AG10803 (cell line): ENCODE results near the gene SLC25A1.

Experiments used
- DNase-seq: peaks from one replicate; pipeline ENCODE4 v3.0.0; 2010; ENCODE audit warnings: low read depth
- H3K4me3 ChIP-seq: 2 replicates; pipeline ENCODE4 v1.5.1; 2011; ENCODE audit warnings: mild to moderate bottlenecking, low read length, control low read depth
- CTCF ChIP-seq: conservative IDR thresholded peaks from 2 replicates; pipeline ENCODE4 v1.5.1; 2011; ENCODE audit warnings: mild to moderate bottlenecking, low read length, control low read depth, inconsistent platforms

SLC25A1 gene

GRCh38 chr22:19128946-19129727 is 49.4 kb downstream of the SLC25A1 start:
- no peak for DNase-seq
- no peak for TF ChIP-seq CTCF
- H3K4me3 ChIP-seq: no peak overlapping the region

- H3K4me3 ChIP-seq: no peak overlapping the region
- DNase-seq: no peak
- no peak for TF ChIP-seq CTCF
These were observed 50.5 kb downstream of the SLC25A1 start for GRCh38 chr22:19128009-19128401.

GRCh38 chr22:19127329-19128008 is 51.1 kb downstream of the SLC25A1 start:
- TF ChIP-seq CTCF: no peak
- no peak overlapping the region for H3K4me3 ChIP-seq
- DNase-seq: no peak

GRCh38 chr22:19126309-19127273 is 51.9 kb downstream of the SLC25A1 start:
- no peak for TF ChIP-seq CTCF
- no peak overlapping the region for H3K4me3 ChIP-seq
- no peak for DNase-seq
